ENCODE results near the gene CACNB2.

The CACNB2 gene

GRCh38 chr10:18409599-18410397 lies 269.6 kb downstream of the CACNB2 start:
- no peak for TF ChIP-seq GATA3 (IDR thresholded peaks at IDR 0.05; ENCODE audit: low read depth, low read length)
- no peak for TF ChIP-seq GATA2 (IDR thresholded peaks at IDR 0.05; ENCODE audit: low read depth, low read length)

- no peak for TF ChIP-seq GATA3 (IDR thresholded peaks at IDR 0.05; ENCODE audit: low read depth, low read length)
- no peak for TF ChIP-seq GATA2 (IDR thresholded peaks at IDR 0.05; ENCODE audit: low read depth, low read length)
Observed at GRCh38 chr10:18414061-18414460, 273.8 kb downstream of the CACNB2 start.

- TF ChIP-seq GATA2 (IDR thresholded peaks at IDR 0.05; ENCODE audit: low read depth, low read length) (no peak), GATA3 (IDR thresholded peaks at IDR 0.05; ENCODE audit: low read depth, low read length) (no peak)
Observed at GRCh38 chr10:18417950-18418527, 277.8 kb downstream of the CACNB2 start.

GRCh38 chr10:18418541-18419215 lies 278.5 kb downstream of the CACNB2 start:
- TF ChIP-seq GATA2 (IDR thresholded peaks at IDR 0.05; ENCODE audit: low read depth, low read length) (no peak), GATA3 (IDR thresholded peaks at IDR 0.05; ENCODE audit: low read depth, low read length) (no peak)

- TF ChIP-seq GATA2 (IDR thresholded peaks at IDR 0.05; ENCODE audit: low read depth, low read length) (no peak), GATA3 (IDR thresholded peaks at IDR 0.05; ENCODE audit: low read depth, low read length) (no peak)
Observed at GRCh38 chr10:18419945-18420344, 279.7 kb downstream of the CACNB2 start.

GRCh38 chr10:18421726-18422293 lies 281.6 kb downstream of the CACNB2 start:
- no peak for TF ChIP-seq GATA3 (IDR thresholded peaks at IDR 0.05; ENCODE audit: low read depth, low read length)
- no peak for TF ChIP-seq GATA2 (IDR thresholded peaks at IDR 0.05; ENCODE audit: low read depth, low read length)

GRCh38 chr10:18423058-18423637 lies 282.9 kb downstream of the CACNB2 start:
- TF ChIP-seq GATA3 (IDR thresholded peaks at IDR 0.05; ENCODE audit: low read depth, low read length) = no peak
- TF ChIP-seq GATA2 (IDR thresholded peaks at IDR 0.05; ENCODE audit: low read depth, low read length) = no peak

- no peak for TF ChIP-seq GATA2 (IDR thresholded peaks at IDR 0.05; ENCODE audit: low read depth, low read length)
- TF ChIP-seq GATA3 (IDR thresholded peaks at IDR 0.05; ENCODE audit: low read depth, low read length) = no peak
Observed at GRCh38 chr10:18424200-18424599, 284.0 kb downstream of the CACNB2 start.

- no peak for TF ChIP-seq GATA2 (IDR thresholded peaks at IDR 0.05; ENCODE audit: low read depth, low read length)
- TF ChIP-seq GATA3 (IDR thresholded peaks at IDR 0.05; ENCODE audit: low read depth, low read length) = no peak
Observed at GRCh38 chr10:18429335-18429734, 289.1 kb downstream of the CACNB2 start.

GRCh38 chr10:18436902-18437301 lies 296.7 kb downstream of the CACNB2 start:
- no peak for TF ChIP-seq GATA3 (IDR thresholded peaks at IDR 0.05; ENCODE audit: low read depth, low read length)
- TF ChIP-seq GATA2 (IDR thresholded peaks at IDR 0.05; ENCODE audit: low read depth, low read length) = no peak

GRCh38 chr10:18437486-18437885 lies 297.3 kb downstream of the CACNB2 start:
- TF ChIP-seq GATA2 (IDR thresholded peaks at IDR 0.05; ENCODE audit: low read depth, low read length) = no peak

- TF ChIP-seq GATA3 (IDR thresholded peaks at IDR 0.05; ENCODE audit: low read depth, low read length) = no peak
Observed at GRCh38 chr10:18438361-18439126, 298.3 kb downstream of the CACNB2 start.

- no peak for TF ChIP-seq GATA3 (IDR thresholded peaks at IDR 0.05; ENCODE audit: low read depth, low read length)
- TF ChIP-seq GATA2 (IDR thresholded peaks at IDR 0.05; ENCODE audit: low read depth, low read length) = no peak
Observed at GRCh38 chr10:18439601-18440000, 299.4 kb downstream of the CACNB2 start.

Data from SH-SY5Y (cell line).